ENCODE data around the gene RAB23. TPM values are rescaled to one million over a fixed set of nuclear protein-coding genes. Genes with fewer than 3 reads are reported as not detected.

RAB23 gene
- 6.7 to 9.4 TPM (median 8.7 TPM) in 5 replicates for total RNA-seq (2022; extraction: Qiagen RNA extraction; ENCODE audit: low read depth)

DNA sequence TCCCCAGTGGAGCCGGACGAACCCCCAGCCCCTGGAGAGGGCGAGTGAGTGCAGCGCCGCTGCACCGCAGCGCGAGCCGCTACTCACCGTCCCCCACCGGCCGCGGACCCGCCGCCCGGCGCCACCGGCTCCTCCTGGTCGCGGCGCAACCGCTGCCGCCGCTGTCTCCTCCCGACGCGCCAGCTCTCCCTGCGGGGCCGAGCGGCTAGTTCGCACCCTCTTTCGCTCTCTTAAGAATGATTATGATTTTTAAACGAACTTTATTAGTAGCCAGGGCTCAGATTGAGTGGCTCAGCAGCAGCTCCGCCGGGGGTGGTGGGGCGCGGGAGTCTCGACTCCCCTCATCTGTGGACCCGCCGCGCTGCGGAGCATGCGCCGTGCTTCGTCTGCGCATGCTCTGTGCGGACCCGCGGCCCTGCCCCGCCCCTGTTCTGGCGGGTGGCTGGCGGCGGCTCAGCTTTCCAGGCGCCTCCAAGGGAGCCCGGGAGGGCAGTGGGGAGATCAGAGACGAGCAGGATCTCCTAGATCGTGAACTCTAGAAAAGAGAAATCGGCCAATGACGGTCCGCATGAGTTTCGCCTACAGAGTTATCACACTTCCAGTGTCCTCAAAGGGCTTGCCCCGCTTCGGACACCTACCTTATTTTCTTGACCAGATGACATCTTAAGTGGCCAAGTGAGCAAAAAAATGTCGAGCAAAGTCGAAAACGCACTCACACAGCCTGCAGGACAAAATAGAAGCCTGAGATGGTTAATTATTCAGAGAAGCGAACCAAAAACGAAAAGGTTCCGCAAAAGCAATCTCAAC is at the start of gene RAB23:
RAB23 (minus strand) TSS at position 372 of the 807 bp plus-strand sequence. CDS start 11,927 bp downstream, outside the sequence.

GRCh38 chr6:57172136-57173055 is 49.7 kb downstream of the RAB23 start, which contains the start of gene BAG2:
BAG2 (plus strand) TSS chr6:57172326; CDS start chr6:57172698, 372 bp downstream.

Other genes with a start within 250 kb of the RAB23 start
- gene KIAA1586, start 175.6 kb downstream of the RAB23 start, total RNA-seq (2022; extraction: Qiagen RNA extraction; ENCODE audit: low read depth): 3.8 to 6.4 TPM (median 6.1 TPM) in 5 replicates
- gene ZNF451, start 132.1 kb downstream of the RAB23 start, total RNA-seq (2022; extraction: Qiagen RNA extraction; ENCODE audit: low read depth): 6.0 to 10.9 TPM (median 9.1 TPM) in 5 replicates
- gene BAG2, start 50.0 kb downstream of the RAB23 start, total RNA-seq (2022; extraction: Qiagen RNA extraction; ENCODE audit: low read depth): 7.6 to 8.9 TPM (median 8.0 TPM) in 5 replicates
- gene PRIM2, start 95.3 kb upstream of the RAB23 start, total RNA-seq (2022; extraction: Qiagen RNA extraction; ENCODE audit: low read depth): 12.0 to 14.5 TPM (median 12.4 TPM) in 5 replicates